HAP-1 (cell line): Measurements from ENCODE around the gene TFB2M.

Experiments used
- DNase-seq, 2 experiments: peaks; one replicate each; pipeline ENCODE4 v3.0.0-alpha.2; 2016 to 2020; ENCODE audit warnings: low spot score in 2 of 2
- H3K27me3 ChIP-seq: fragments of 250-450 bp; sonication (Bioruptor Pico); 2 replicates; pipeline ENCODE4 v1.5.1; 2020; ENCODE audit warnings: low read depth, mild to moderate bottlenecking, moderate library complexity
- H3K36me3 ChIP-seq: fragments of 250-450 bp; sonication (Bioruptor Pico); replicated peaks from 2 replicates; pipeline ENCODE4 v1.5.1; 2020; ENCODE audit warnings: mild to moderate bottlenecking
- H3K4me1 ChIP-seq: fragments of 250-450 bp; sonication (Bioruptor Pico); 2 replicates; pipeline ENCODE4 v1.5.1; 2020; ENCODE audit warnings: mild to moderate bottlenecking
- H3K4me3 ChIP-seq: fragments of 250-450 bp; sonication (Bioruptor Pico); 2 replicates; pipeline ENCODE4 v1.5.1; 2020; ENCODE audit warnings: mild to moderate bottlenecking, moderate library complexity
- H3K9me3 ChIP-seq: fragments of 250-450 bp; sonication (Bioruptor Pico); 2 replicates; pipeline ENCODE4 v1.5.1; 2020; ENCODE audit warnings: mild to moderate bottlenecking, moderate library complexity
- in situ Hi-C: fragments of 300-500 bp; cut with MboI; formaldehyde crosslinking; loops from 3 replicates; pipeline ENCODE4 v1.14.3; 2020; ENCODE audit warnings: low sequenced_read_pairs, inconsistent platforms, mixed read lengths

Gene TFB2M

GRCh38 chr1:246559310-246559709, 6.8 kb downstream of the TFB2M start:
- no peaks in the 10 kb centered on the region for H3K27me3 ChIP-seq
- H3K9me3 ChIP-seq = no peaks in the 10 kb centered on the region
- no peak for DNase-seq
- in situ Hi-C loops = no loop called here
- peaks cover 9% of the 10 kb centered on the region for H3K4me1 ChIP-seq
- H3K4me3 ChIP-seq = no peak overlapping the region
- peaks cover 41% of the 10 kb centered on the region for H3K36me3 ChIP-seq

GRCh38 chr1:246558041-246558440, 8.0 kb downstream of the TFB2M start:
- DNase-seq = no peak
- Histone ChIP-seq H3K27me3 (no peaks in the 10 kb centered on the region), H3K4me3 (no peak overlapping the region), H3K9me3 (no peaks in the 10 kb centered on the region), H3K36me3 (peaks cover 44% of the 10 kb centered on the region), H3K4me1 (peaks cover 9% of the 10 kb centered on the region)
- in situ Hi-C loops = no loop called here

- H3K27me3 ChIP-seq = no peaks in the 10 kb centered on the region
- no peak for DNase-seq
- in situ Hi-C loops = no loop called here
- H3K36me3 ChIP-seq = peaks cover 52% of the 10 kb centered on the region
- no peaks in the 10 kb centered on the region for H3K9me3 ChIP-seq
- no peak overlapping the region for H3K4me3 ChIP-seq
- no peaks in the 10 kb centered on the region for H3K4me1 ChIP-seq
Measured at GRCh38 chr1:246554201-246554600, 11.9 kb downstream of the TFB2M start.

- no peaks in the 10 kb centered on the region for H3K27me3 ChIP-seq
- H3K9me3 ChIP-seq = no peaks in the 10 kb centered on the region
- H3K4me1 ChIP-seq = no peaks in the 10 kb centered on the region
- in situ Hi-C loops = no loop called here
- DNase-seq = no peak
- H3K36me3 ChIP-seq = peaks cover 63% of the 10 kb centered on the region
- H3K4me3 ChIP-seq = no peak overlapping the region
Measured at GRCh38 chr1:246552110-246552509, 14.0 kb downstream of the TFB2M start.

GRCh38 chr1:246550402-246550801, 15.7 kb downstream of the TFB2M start:
- in situ Hi-C loops = no loop called here
- Histone ChIP-seq H3K36me3 (peaks cover 47% of the 10 kb centered on the region), H3K9me3 (no peaks in the 10 kb centered on the region), H3K27me3 (no peaks in the 10 kb centered on the region), H3K4me1 (no peaks in the 10 kb centered on the region), H3K4me3 (no peak overlapping the region)
- DNase-seq = no peak

- no peaks in the 10 kb centered on the region for H3K4me1 ChIP-seq
- no peaks in the 10 kb centered on the region for H3K9me3 ChIP-seq
- peaks cover 47% of the 10 kb centered on the region for H3K36me3 ChIP-seq
- DNase-seq = no peak
- in situ Hi-C loops = no loop called here
- H3K27me3 ChIP-seq = no peaks in the 10 kb centered on the region
- H3K4me3 ChIP-seq = no peak overlapping the region
Measured at GRCh38 chr1:246549665-246550064, 16.4 kb downstream of the TFB2M start.

GRCh38 chr1:246544001-246544400, 22.1 kb downstream of the TFB2M start:
- H3K4me3 ChIP-seq = no peak overlapping the region
- in situ Hi-C loops = no loop called here
- no peak for DNase-seq
- H3K27me3 ChIP-seq = no peaks in the 10 kb centered on the region
- peaks cover 43% of the 10 kb centered on the region for H3K36me3 ChIP-seq
- H3K4me1 ChIP-seq = no peaks in the 10 kb centered on the region
- no peaks in the 10 kb centered on the region for H3K9me3 ChIP-seq

GRCh38 chr1:246540738-246541491, 25.1 kb downstream of the TFB2M start:
- peaks cover 4% of the 10 kb centered on the region; the same call in 1 of the 2 replicates for H3K4me1 ChIP-seq
- no peak for DNase-seq
- peaks cover 31% of the 10 kb centered on the region for H3K36me3 ChIP-seq
- no peaks in the 10 kb centered on the region for H3K9me3 ChIP-seq
- H3K27me3 ChIP-seq = no peaks in the 10 kb centered on the region
- in situ Hi-C loops = no loop called here
- no peak overlapping the region for H3K4me3 ChIP-seq

- Histone ChIP-seq H3K27me3 (no peaks in the 10 kb centered on the region), H3K9me3 (no peaks in the 10 kb centered on the region), H3K4me3 (no peak overlapping the region), H3K4me1 (peaks cover 4% of the 10 kb centered on the region; the same call in 1 of the 2 replicates), H3K36me3 (peaks cover 19% of the 10 kb centered on the region)
- in situ Hi-C loops = no loop called here
- DNase-seq = no peak
Measured at GRCh38 chr1:246537887-246538286, 28.2 kb downstream of the TFB2M start.

- Histone ChIP-seq H3K4me1 (peaks cover 4% of the 10 kb centered on the region; the same call in 1 of the 2 replicates), H3K4me3 (no peak overlapping the region), H3K36me3 (peaks cover 17% of the 10 kb centered on the region), H3K27me3 (no peaks in the 10 kb centered on the region), H3K9me3 (no peaks in the 10 kb centered on the region)
- DNase-seq = no peak
- in situ Hi-C loops = no loop called here
Measured at GRCh38 chr1:246537441-246537840, 28.6 kb downstream of the TFB2M start.

GRCh38 chr1:246534114-246534513, 31.9 kb downstream of the TFB2M start:
- Histone ChIP-seq H3K36me3 (no peaks in the 10 kb centered on the region), H3K4me1 (peaks cover 4% of the 10 kb centered on the region; the same call in 1 of the 2 replicates), H3K9me3 (no peaks in the 10 kb centered on the region), H3K4me3 (no peak overlapping the region), H3K27me3 (no peaks in the 10 kb centered on the region)
- in situ Hi-C loops = no loop called here
- no peak for DNase-seq

- no peaks in the 10 kb centered on the region for H3K36me3 ChIP-seq
- no peaks in the 10 kb centered on the region for H3K9me3 ChIP-seq
- peaks cover 4% of the 10 kb centered on the region; the same call in 1 of the 2 replicates for H3K4me1 ChIP-seq
- no peaks in the 10 kb centered on the region for H3K27me3 ChIP-seq
- H3K4me3 ChIP-seq = no peak overlapping the region
- DNase-seq = no peak
- in situ Hi-C loops = no loop called here
Measured at GRCh38 chr1:246533371-246533905, 32.6 kb downstream of the TFB2M start.

GRCh38 chr1:246532519-246532918, 33.5 kb downstream of the TFB2M start:
- in situ Hi-C loops = no loop called here
- H3K9me3 ChIP-seq = no peaks in the 10 kb centered on the region

GRCh38 chr1:246530482-246530881, 35.6 kb downstream of the TFB2M start:
- no peak for DNase-seq

More at GRCh38 chr1:246532519-246532918, 33.5 kb downstream of the TFB2M start:
- Histone ChIP-seq H3K4me1 (no peaks in the 10 kb centered on the region), H3K4me3 (no peak overlapping the region), H3K36me3 (no peaks in the 10 kb centered on the region), H3K27me3 (no peaks in the 10 kb centered on the region)
- DNase-seq = no peak

More at GRCh38 chr1:246530482-246530881, 35.6 kb downstream of the TFB2M start:
- H3K9me3 ChIP-seq = no peaks in the 10 kb centered on the region
- H3K27me3 ChIP-seq = no peaks in the 10 kb centered on the region
- H3K4me3 ChIP-seq = no peak overlapping the region
- H3K4me1 ChIP-seq = no peaks in the 10 kb centered on the region
- in situ Hi-C loops = no loop called here
- no peaks in the 10 kb centered on the region for H3K36me3 ChIP-seq
